HuH-7.5 (cell line): ENCODE measurements around the gene NETO1.
A peak's percentile ranks its signal among the peaks of the same experiment; 100 is the strongest.

Source experiments
- DNase-seq: peaks from one replicate; pipeline ENCODE4 v3.0.0; 2011; ENCODE audit warnings: low spot score

Gene NETO1

GRCh38 chr18:72846736-72847533 is 20.9 kb downstream of the NETO1 start:
- no peak for DNase-seq

DNA sequence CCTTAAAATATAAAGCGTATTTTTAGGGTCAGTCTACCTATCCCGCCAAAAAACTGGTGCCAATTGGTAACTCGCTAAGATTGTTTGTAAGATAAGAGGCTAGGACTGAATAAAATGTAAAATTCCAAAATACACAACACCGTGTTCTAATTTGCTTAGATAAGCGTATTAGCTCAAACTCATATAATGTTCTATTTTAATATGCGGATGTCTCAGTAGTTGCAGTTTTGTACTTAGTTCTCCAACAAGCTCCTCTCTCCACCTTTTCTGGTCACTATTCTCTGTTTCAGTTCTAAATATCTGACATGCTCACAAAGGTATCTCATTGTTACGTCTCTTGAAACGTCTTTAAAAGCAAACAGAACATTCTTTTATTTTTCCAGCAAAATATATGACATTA is 24.0 kb downstream of the NETO1 start:
- no peak for DNase-seq

DNA sequence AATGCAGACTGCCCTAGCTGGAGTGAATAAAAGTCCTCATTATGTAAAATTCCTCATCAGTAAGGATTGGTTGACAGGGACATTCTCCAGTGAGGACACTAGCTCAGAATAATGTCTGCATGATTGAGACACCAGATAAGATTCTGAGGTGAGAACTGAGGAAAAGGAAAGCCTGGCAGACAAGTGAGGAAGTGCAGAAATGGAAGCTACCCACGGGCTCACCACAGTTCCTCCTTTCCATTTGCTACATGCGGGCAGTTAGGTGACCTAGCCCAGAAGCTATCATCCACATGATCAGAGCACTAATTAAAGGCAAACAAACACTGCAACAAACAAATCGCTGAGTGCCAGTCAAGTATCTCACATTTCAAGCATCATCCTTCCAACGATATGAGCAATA is 27.7 kb downstream of the NETO1 start:
- no peak for DNase-seq

- DNase-seq = no peak
Measured at GRCh38 chr18:72834731-72835130, 33.1 kb downstream of the NETO1 start.

DNA sequence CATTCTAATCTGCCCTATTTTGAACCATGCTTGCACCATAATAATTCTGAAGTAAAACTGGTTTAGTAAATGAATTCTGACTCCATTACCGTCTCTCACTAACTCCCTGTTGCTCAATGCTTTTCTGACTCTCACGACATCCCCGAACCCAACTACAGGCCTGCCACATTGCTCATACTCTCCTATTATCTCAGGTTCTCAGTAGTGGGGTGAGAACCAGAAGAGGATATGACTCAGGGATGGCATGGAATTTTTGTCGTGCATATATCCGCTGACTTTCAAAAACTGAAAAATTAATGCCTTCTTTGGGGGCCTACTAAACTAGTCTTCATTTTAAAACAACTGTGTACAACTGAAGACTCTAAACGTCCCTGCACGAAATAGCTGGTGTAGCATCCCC is 34.3 kb downstream of the NETO1 start:
- no peak for DNase-seq

GRCh38 chr18:72830109-72830508 is 37.7 kb downstream of the NETO1 start:
- no peak for DNase-seq

DNA sequence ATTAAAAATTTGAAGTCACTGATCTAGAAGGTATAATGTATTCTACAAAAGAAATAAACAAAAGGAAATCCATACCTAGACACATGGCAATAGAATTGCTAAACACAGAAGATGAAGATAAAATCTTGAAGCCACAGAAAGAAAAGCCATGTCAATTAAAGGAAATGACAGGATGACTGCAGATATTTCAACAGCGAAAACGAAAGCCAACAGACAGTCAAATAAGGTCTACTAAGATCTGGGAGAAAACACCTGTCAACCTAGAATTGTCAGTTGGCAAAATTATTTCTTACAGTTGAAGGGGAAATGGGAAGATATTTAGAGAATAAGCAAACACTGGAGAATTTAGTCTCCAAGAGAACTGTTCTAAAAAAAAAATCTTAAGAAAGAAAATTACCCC is 39.2 kb downstream of the NETO1 start:
- no peak for DNase-seq

DNA sequence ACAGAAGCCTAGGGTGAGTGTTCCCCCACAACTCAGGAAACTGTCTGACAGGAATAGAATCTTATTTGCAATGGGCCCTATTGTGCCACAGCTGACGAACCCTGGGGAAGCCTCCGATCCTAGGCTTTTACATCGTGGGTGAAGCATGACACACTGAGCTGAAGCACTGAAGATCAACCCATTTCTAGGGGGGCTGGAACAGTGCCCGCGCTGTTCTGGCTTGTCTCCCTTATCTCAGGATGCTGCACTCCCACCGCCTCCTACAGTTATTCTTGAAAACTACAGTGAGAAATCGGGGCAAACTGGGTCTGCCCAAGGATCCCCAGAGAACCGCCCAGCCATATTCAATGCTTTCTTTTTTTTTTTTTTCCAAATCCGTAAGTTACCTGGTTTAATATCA is 41.1 kb downstream of the NETO1 start:
- no peak for DNase-seq

- no peak for DNase-seq
Measured at GRCh38 chr18:72823345-72823744, 44.4 kb downstream of the NETO1 start.

GRCh38 chr18:72822202-72822601 is 45.6 kb downstream of the NETO1 start:
- DNase-seq = no peak

GRCh38 chr18:72820571-72820970 is 47.2 kb downstream of the NETO1 start:
- no peak for DNase-seq

DNA sequence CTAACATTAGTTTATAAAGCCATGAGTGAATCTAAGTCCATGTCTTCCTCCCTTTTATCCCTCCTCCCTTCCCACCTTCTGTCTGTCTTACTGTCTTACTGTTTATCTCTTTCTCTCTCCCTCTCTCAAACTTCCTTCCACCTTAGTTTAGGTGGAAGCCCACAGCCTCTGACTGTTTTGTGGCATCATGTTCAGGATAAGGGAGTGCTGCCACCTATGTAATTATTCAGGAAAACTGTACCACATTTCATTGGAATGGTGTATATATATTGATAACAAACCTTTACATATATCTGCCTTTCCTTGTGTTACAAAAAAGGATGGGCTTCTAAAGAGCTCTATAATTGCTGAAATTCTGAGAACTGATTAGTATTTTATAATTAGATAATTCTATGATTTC is 48.7 kb downstream of the NETO1 start:
- DNase-seq = no peak

- no peak for DNase-seq
Measured at GRCh38 chr18:72811047-72811446, 56.7 kb downstream of the NETO1 start.

- no peak for DNase-seq
Measured at GRCh38 chr18:72808680-72809079, 59.1 kb downstream of the NETO1 start.

DNA sequence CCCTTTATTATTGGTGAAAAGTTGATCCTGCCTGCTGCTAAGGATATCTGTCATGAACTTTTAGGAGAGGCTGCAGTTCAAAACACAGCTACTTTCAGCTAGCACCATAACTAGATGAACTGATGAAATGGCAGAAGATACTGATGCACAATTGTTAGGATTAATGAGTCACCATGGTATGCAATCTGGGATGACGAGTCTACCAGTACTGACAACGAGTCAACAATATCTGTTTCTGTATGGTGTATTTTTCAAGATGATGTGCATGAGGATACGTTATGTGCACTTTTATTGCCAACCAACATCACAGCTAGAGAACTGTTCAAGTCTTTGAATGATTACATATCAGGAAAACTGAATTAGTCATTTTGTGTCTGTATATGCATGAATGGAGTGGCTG is 68.7 kb downstream of the NETO1 start:
- DNase-seq = no peak

DNA sequence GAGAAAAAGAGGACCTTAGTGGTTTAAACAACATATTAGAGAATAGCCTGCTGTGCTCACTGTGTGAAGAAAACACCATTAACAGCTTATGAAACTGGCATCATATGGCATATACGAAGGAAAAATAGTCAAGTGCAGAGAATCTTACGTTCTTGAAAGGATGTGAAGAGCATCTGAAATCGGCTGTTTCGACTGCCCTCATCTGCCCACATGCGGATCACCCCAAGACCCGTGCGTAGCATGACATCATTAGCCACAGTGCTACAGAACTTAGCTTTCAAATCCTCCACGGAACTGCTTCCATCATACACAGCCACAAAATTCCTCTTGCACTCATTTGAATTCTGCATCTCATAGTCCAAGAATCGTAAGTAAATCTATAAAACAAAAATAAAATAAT is 84.3 kb downstream of the NETO1 start:
- DNase-seq = no peak

DNA sequence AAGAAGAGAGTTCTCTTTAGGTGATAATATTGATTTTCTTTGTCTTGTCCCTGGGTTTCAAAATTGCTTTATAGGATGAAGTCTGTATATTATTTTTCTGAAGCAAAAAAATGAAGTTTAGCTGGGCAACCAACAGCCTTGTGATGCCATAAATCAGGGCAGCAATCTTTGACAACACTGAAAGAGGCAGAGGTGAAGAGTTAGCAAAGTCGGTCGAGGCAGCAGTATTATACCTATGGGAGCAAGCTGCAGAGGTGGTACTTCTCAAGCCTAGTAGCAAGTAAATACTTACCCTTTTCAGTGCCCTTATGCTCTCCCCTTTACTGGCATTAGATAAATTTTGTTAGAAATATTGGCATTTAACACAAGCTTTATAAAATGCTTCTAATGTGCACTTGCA is 92.9 kb downstream of the NETO1 start:
- no peak for DNase-seq

DNA sequence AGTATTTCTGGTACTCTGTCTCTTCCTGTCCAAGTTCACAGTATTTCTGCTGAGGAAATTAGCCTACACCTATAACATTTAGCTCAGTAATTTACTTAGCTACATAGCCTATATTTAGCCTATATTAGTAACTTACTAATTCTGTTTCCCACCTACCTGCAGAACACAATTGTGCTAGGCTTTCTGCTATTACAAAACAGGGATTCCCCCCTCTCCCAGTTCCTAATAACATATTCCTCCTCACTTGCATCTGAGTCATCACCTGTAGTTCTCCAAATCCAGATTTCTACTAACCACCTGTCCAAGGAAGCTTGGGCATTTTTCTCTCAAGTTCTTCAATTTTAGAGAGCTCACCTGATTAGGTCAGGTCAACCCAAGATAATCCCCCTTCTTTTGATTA is 94.9 kb downstream of the NETO1 start:
- DNase-seq = no peak

DNA sequence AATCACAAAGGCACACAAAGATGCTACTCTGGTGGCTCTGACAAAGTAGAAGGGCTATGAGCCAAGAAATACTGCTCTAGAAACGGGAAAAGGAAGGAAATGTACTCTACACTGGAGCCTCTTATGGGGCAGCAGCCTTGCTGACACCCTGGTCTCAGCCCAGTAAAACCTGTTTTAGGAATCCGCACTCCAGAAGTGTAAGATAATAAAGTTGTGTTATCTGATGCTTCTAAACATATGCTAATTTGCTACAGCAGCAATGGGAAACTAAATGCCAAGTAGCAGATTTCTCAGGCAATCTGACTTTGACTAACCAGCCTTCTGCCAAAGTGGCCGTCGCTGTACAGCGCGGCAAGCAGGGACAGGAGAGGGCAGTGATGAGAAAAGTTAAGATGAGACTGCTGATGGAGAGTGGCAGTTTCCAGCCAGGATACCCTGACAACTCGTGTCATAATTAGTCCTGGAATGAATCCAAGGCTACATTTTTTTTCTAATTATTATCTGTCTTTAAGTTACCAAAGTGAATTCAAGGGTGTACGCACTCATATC is 99.0 kb downstream of the NETO1 start:
- no peak for DNase-seq

- peak; percentile 1 for DNase-seq
Measured at GRCh38 chr18:72762515-72763122, 105.2 kb downstream of the NETO1 start.

DNA sequence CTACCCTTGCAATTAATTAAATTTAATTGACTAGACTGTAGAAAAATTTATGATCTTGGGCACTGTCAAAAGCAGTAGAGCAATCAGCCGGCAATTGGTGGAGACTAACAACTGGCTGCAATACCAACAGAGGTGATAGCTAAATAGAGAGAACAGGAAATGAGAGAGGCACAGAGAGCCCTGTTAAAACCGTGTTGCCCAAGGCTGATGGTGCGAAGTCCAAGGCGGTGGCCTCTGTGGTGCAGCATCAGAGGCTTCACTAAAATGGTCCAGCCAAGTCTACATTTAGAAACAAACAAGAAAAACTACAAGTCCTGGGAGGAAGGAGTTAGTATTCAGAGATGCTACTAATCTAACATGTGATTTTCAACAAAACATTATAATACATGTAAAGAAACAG is 115.6 kb downstream of the NETO1 start:
- no peak for DNase-seq

GRCh38 chr18:72742002-72742401 is 125.8 kb downstream of the NETO1 start:
- DNase-seq = no peak

GRCh38 chr18:72738136-72738535 is 129.7 kb downstream of the NETO1 start:
- DNase-seq = no peak

- DNase-seq = no peak
Measured at GRCh38 chr18:72727776-72728175, 140.0 kb downstream of the NETO1 start.
